GM19099 (cell line): ENCODE data around the gene CIDEB.

Experiments
- POLR2A ChIP-seq: IDR thresholded peaks from 3 replicates; pipeline ENCODE4 v1.6.1; 2011; ENCODE audit warnings: low read depth; ENCODE audit not compliant: insufficient read length; ENCODE audit errors: extremely low read depth

The CIDEB gene

GRCh38 chr14:24337144-24337823 lies 29.5 kb upstream of the CIDEB start:
- TF ChIP-seq POLR2A = no peak

- TF ChIP-seq POLR2A = no peak
These were observed 27.8 kb upstream of the CIDEB start for GRCh38 chr14:24335461-24336171.

- no peak for TF ChIP-seq POLR2A
These were observed 26.9 kb upstream of the CIDEB start, which contains the start of gene ADCY4 for GRCh38 chr14:24334431-24335291. TSS of gene ADCY4 (minus strand) at chr14:24335071. CDS start at chr14:24334652, 419 bp downstream.

GRCh38 chr14:24332268-24332993 lies 24.7 kb upstream of the CIDEB start:
- TF ChIP-seq POLR2A = no peak

GRCh38 chr14:24331731-24332267 lies 24.0 kb upstream of the CIDEB start:
- no peak for TF ChIP-seq POLR2A

GRCh38 chr14:24330973-24331674 lies 23.3 kb upstream of the CIDEB start:
- no peak for TF ChIP-seq POLR2A

GRCh38 chr14:24329736-24330135 lies 22.0 kb upstream of the CIDEB start:
- TF ChIP-seq POLR2A = no peak

- TF ChIP-seq POLR2A = no peak
These were observed 21.4 kb upstream of the CIDEB start for GRCh38 chr14:24329073-24329663.

- no peak for TF ChIP-seq POLR2A
These were observed 19.5 kb upstream of the CIDEB start for GRCh38 chr14:24327303-24327702.

- no peak for TF ChIP-seq POLR2A
These were observed 18.2 kb upstream of the CIDEB start for GRCh38 chr14:24325963-24326362.

GRCh38 chr14:24325041-24325530 lies 17.3 kb upstream of the CIDEB start:
- no peak for TF ChIP-seq POLR2A

- no peak for TF ChIP-seq POLR2A
These were observed 16.2 kb upstream of the CIDEB start for GRCh38 chr14:24324024-24324423.

GRCh38 chr14:24323341-24323740 lies 15.6 kb upstream of the CIDEB start:
- no peak for TF ChIP-seq POLR2A
